Epidermal melanocyte (primary cell): ENCODE measurements around the gene IVD.

Source experiments
- DNase-seq: peaks from one replicate; pipeline ENCODE4 v3.0.0; 2011; ENCODE audit warnings: low spot score; ENCODE audit not compliant: insufficient read length

Gene IVD

GRCh38 chr15:40413036-40413435 is 7.4 kb downstream of the IVD start:
- DNase-seq: no peak

GRCh38 chr15:40414816-40415215 is 9.2 kb downstream of the IVD start:
- no peak for DNase-seq

GRCh38 chr15:40415226-40415625 is 9.6 kb downstream of the IVD start:
- no peak for DNase-seq

GRCh38 chr15:40416056-40416455 is 10.5 kb downstream of the IVD start:
- DNase-seq: no peak

- no peak for DNase-seq
These were observed 12.5 kb downstream of the IVD start for GRCh38 chr15:40418126-40418525.

GRCh38 chr15:40420071-40420713 is 14.6 kb downstream of the IVD start:
- no peak for DNase-seq

GRCh38 chr15:40420793-40421192 is 15.2 kb downstream of the IVD start:
- no peak for DNase-seq

GRCh38 chr15:40421246-40422157 is 15.9 kb downstream of the IVD start:
- DNase-seq: peak; percentile 72

- no peak for DNase-seq
These were observed 19.0 kb downstream of the IVD start for GRCh38 chr15:40424483-40425115.

GRCh38 chr15:40425681-40426080 is 20.1 kb downstream of the IVD start:
- no peak for DNase-seq

- no peak for DNase-seq
These were observed 21.6 kb downstream of the IVD start for GRCh38 chr15:40427188-40427587.

GRCh38 chr15:40428185-40428584 is 22.6 kb downstream of the IVD start:
- no peak for DNase-seq

GRCh38 chr15:40429068-40429710 is 23.6 kb downstream of the IVD start:
- DNase-seq: no peak

- DNase-seq: peak; percentile 12
These were observed 24.7 kb downstream of the IVD start for GRCh38 chr15:40430271-40430805.

GRCh38 chr15:40435023-40435709 is 29.6 kb downstream of the IVD start:
- no peak for DNase-seq

- DNase-seq: peak; percentile 16
These were observed 30.1 kb downstream of the IVD start for GRCh38 chr15:40435710-40436089.

GRCh38 chr15:40436116-40436891 is 30.7 kb downstream of the IVD start:
- peak; percentile 29 for DNase-seq

- peak; percentile 23 for DNase-seq
These were observed 31.5 kb downstream of the IVD start for GRCh38 chr15:40436892-40437751.
